Fibroblast of villous mesenchyme (primary cell): ENCODE measurements around the gene NOL11. TPM values are rescaled to one million over a fixed set of nuclear protein-coding genes. Genes with fewer than 3 reads are reported as not detected.
"Not testable (repeated sequence)": the region's sequence is repeated elsewhere in the genome, so short reads cannot be mapped to it uniquely, and the experiment has no call there.

ENCODE experiments used
- DNase-seq: peaks from one replicate; pipeline ENCODE4 v3.0.0-alpha.2; 2010; ENCODE audit warnings: low read depth
- H3K4me3 ChIP-seq: 2 replicates; pipeline ENCODE4 v1.5.1; 2011; ENCODE audit warnings: low read depth, mild to moderate bottlenecking, low read length
- CTCF ChIP-seq: IDR thresholded peaks from 2 replicates; pipeline ENCODE4 v1.5.1; 2012; ENCODE audit warnings: low read depth, mild to moderate bottlenecking, low read length; ENCODE audit not compliant: insufficient read depth
- total RNA-seq: library from RNA; depleted of rRNA; stranded (reverse); fragments of >200 nt; gene quantifications from 2 replicates; pipeline ENCODE4 v1.2.3, GENCODE V29; 2012

Gene NOL11
- total RNA-seq, 1 donor = 57.4 TPM

GRCh38 chr17:67751101-67752074 lies 33.7 kb downstream of the NOL11 start:
- DNase-seq = no peak
- no peak for TF ChIP-seq CTCF
- H3K4me3 ChIP-seq = no peak overlapping the region

- not testable (repeated sequence) for DNase-seq, H3K4me3 ChIP-seq
Observed at GRCh38 chr17:67752160-67752559, 34.4 kb downstream of the NOL11 start.

- H3K4me3 ChIP-seq = no peak overlapping the region
- DNase-seq = no peak
- TF ChIP-seq CTCF = no peak
Observed at GRCh38 chr17:67753026-67753425, 35.3 kb downstream of the NOL11 start.

DNA sequence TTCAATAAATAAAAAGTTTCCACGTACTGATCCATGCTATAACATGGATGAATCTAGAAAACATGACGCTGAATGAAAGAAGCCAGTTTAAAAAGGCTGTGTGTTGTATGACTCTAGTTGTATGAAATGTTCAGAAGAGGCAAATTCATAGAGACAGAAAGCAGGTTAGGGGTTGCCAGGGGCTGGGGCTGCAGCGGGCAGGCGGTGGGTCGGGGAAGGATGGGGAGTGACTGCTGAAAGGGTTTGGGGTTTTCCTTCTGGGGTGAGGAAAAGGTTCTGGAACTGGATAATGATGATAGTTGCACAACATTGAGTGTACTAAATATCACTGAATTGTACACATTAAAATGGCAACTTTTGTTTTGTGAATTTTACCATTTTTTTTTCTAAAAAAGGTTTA lies 36.3 kb downstream of the NOL11 start:
- H3K4me3 ChIP-seq = no peak overlapping the region
- TF ChIP-seq CTCF = no peak
- no peak for DNase-seq

DNA sequence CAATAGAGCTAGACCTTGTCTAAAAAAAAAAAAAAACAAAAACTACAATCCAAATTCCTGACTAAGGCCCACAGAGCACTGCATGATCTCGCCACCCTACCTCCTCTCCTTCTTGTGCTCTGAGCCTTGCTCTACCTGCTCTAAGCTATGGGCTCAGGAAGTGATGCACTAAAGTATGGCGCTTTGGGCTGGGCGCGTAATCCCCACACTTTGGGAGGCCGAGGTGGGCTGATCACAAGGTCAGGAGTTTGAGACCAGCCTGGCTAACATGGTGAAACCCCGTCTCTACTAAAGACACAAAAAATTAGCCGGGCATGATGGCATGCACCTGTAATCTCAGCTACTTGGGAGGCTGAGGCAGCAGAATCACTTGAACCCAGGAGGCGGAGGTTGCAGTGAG lies 37.0 kb downstream of the NOL11 start:
- H3K4me3 ChIP-seq, DNase-seq: not testable (repeated sequence)

- not testable (repeated sequence) for DNase-seq, H3K4me3 ChIP-seq
Observed at GRCh38 chr17:67756766-67757165, 39.0 kb downstream of the NOL11 start.

- DNase-seq = peak; percentile 65
- H3K4me3 ChIP-seq = no peak overlapping the region
- no peak for TF ChIP-seq CTCF
Observed at GRCh38 chr17:67759355-67760171, 41.8 kb downstream of the NOL11 start.

GRCh38 chr17:67765623-67766022 lies 47.9 kb downstream of the NOL11 start:
- no peak overlapping the region for H3K4me3 ChIP-seq
- no peak for TF ChIP-seq CTCF
- no peak for DNase-seq
